ENCODE data around the gene CSN3. TPM values are rescaled to one million over a fixed set of nuclear protein-coding genes. Genes with fewer than 3 reads are reported as not detected.
"Not testable (repeated sequence)": the region's sequence is repeated elsewhere in the genome, so short reads cannot be mapped to it uniquely, and the experiment has no call there.

CSN3 gene
- not detected for total RNA-seq

DNA sequence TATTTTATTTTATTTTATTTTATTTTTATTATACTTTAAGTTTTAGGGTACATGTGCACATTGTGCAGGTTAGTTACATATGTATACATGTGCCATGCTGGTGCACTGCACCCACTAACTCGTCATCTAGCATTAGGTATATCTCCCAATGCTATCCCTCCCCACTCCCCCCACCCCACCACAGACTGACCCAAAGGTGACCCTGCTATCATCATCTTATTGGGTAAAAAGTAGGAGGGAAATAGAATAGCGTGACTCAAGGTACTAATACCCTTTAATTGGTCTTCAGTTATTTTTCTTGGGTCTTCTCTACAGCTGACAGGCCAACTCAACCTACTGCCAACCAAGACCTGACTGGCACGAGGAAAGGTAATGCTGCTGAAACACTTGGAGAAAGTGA is at the start of gene CSN3:
Gene CSN3, plus strand, starts transcription at position 301 of the 400 bp plus-strand sequence. CDS start 2,223 bp downstream, outside the sequence.
- 87% methylated on average over 3 of the region's 3 CpGs for WGBS
- H3K4me3 ChIP-seq; DNase-seq (ENCODE audit: extremely low spot score); H3K36me3 ChIP-seq; H3K9me3 ChIP-seq; H3K27ac ChIP-seq (replicated peaks in 1 of 4); H3K27me3 ChIP-seq; intact Hi-C loops (cut with DNase I): not testable (repeated sequence)
- H3K4me1 ChIP-seq, result peaks cover 0 to 11% (median 3%) of the 10 kb centered on the region in 4 donors

GRCh38 chr4:70192895-70193294 is 49.5 kb upstream of the CSN3 start:
- TF ChIP-seq POLR2AphosphoS5 (IDR thresholded peaks at IDR 0.05) (no peak), CTCF (IDR thresholded peaks at IDR 0.05) (no peak), POLR2A (IDR thresholded peaks at IDR 0.05; ENCODE audit: low read depth) (no peak), EP300 (IDR thresholded peaks at IDR 0.05) (no peak)
- H3K36me3 ChIP-seq, result no peaks in the 10 kb centered on the region
- intact Hi-C loops (cut with DNase I), result no loop called here
- H3K4me1 ChIP-seq, result no peaks in the 10 kb centered on the region
- no peak overlapping the region for H3K4me3 ChIP-seq
- H3K9me3 ChIP-seq, result no peaks in the 10 kb centered on the region
- H3K27ac ChIP-seq (replicated peaks in 1 of 4), result no peak overlapping the region
- WGBS, result 82% methylated on average over 2 of the region's 2 CpGs
- DNase-seq (ENCODE audit: extremely low spot score), result no peak
- H3K27me3 ChIP-seq, result no peaks in the 10 kb centered on the region

GRCh38 chr4:70195425-70195824 is 47.0 kb upstream of the CSN3 start, which contains the start of gene ODAM:
Gene ODAM, plus strand, starts transcription at chr4:70195725. Its CDS starts 819 bp downstream, at chr4:70196544.
- TF ChIP-seq CTCF (IDR thresholded peaks at IDR 0.05) (no peak), POLR2A (IDR thresholded peaks at IDR 0.05; ENCODE audit: low read depth) (no peak), EP300 (IDR thresholded peaks at IDR 0.05) (no peak), POLR2AphosphoS5 (IDR thresholded peaks at IDR 0.05) (no peak)
- H3K9me3 ChIP-seq, result no peaks in the 10 kb centered on the region
- no peaks in the 10 kb centered on the region for H3K36me3 ChIP-seq
- intact Hi-C loops (cut with DNase I), result no loop called here
- no peak for DNase-seq (ENCODE audit: extremely low spot score)
- H3K4me3 ChIP-seq, result no peak within 1 kb of the TSS
- no peaks in the 10 kb centered on the region for H3K27me3 ChIP-seq
- no peaks in the 10 kb centered on the region for H3K4me1 ChIP-seq
- whole genome bisulfite sequencing, result 89% methylated on average over 1 of the region's 1 CpG
- H3K27ac ChIP-seq (replicated peaks in 1 of 4), result no peak within 1 kb of the TSS

DNA sequence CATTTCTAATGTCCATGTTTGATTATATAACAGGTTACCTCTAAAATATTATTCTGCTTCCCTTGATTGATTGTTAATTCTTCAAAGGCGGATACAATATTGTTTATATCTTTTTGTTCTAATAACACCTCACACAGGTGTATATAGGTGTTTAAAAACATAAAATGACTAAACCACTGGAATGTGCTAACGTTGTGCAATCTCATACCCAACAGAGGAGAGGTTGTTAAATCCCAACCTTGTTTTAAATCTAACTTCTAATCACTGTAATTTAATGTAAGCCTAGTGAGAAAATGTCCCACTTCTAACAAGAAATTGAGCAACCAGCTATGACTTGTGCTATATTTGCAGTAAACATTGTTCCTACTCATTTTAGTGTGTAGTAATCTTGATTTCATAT is 45.5 kb upstream of the CSN3 start:
- DNase-seq (ENCODE audit: extremely low spot score), result no peak
- Histone ChIP-seq H3K27ac (replicated peaks in 1 of 4) (no peak overlapping the region), H3K27me3 (no peaks in the 10 kb centered on the region), H3K9me3 (no peaks in the 10 kb centered on the region), H3K36me3 (no peaks in the 10 kb centered on the region), H3K4me3 (no peak overlapping the region), H3K4me1 (no peaks in the 10 kb centered on the region)
- intact Hi-C loops (cut with DNase I), result no loop called here
- 77% methylated on average over 2 of the region's 2 CpGs for WGBS
- no peak for TF ChIP-seq CTCF (IDR thresholded peaks at IDR 0.05)
- TF ChIP-seq EP300 (IDR thresholded peaks at IDR 0.05), result no peak
- no peak for TF ChIP-seq POLR2AphosphoS5 (IDR thresholded peaks at IDR 0.05)
- TF ChIP-seq POLR2A (IDR thresholded peaks at IDR 0.05; ENCODE audit: low read depth), result no peak

DNA sequence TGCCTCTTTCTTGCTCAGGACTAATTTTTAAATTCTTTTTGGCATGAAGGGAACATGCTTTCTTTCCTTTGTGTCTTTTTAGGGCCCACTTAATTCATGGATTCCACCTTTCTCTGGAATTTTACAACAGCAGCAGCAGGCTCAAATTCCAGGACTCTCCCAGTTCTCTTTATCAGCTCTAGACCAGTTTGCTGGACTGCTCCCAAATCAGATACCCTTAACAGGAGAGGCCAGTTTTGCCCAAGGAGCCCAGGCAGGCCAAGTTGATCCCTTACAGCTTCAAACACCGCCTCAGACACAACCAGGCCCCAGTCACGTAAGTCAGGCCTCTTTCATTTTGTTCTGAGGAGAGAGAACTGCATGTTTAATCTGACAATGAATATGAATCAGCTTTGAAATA is 44.6 kb upstream of the CSN3 start:
- intact Hi-C loops (cut with DNase I), result no loop called here
- TF ChIP-seq CTCF (IDR thresholded peaks at IDR 0.05) (no peak), EP300 (IDR thresholded peaks at IDR 0.05) (no peak), POLR2A (IDR thresholded peaks at IDR 0.05; ENCODE audit: low read depth) (no peak), POLR2AphosphoS5 (IDR thresholded peaks at IDR 0.05) (no peak)
- Histone ChIP-seq H3K9me3 (no peaks in the 10 kb centered on the region), H3K27me3 (no peaks in the 10 kb centered on the region), H3K4me1 (no peaks in the 10 kb centered on the region), H3K4me3 (no peak overlapping the region), H3K36me3 (no peaks in the 10 kb centered on the region), H3K27ac (replicated peaks in 1 of 4) (no peak overlapping the region)
- DNase-seq (ENCODE audit: extremely low spot score), result no peak
- WGBS, result 70% methylated on average over 2 of the region's 2 CpGs

All from esophagus muscularis mucosa (tissue), 4 donors.